GM13976 (cell line): ENCODE results near the gene SOX14.

Experiments used
- DNase-seq: peaks from one replicate; pipeline ENCODE4 v3.0.0; 2012; ENCODE audit warnings: low spot score
- CTCF ChIP-seq: IDR thresholded peaks from 2 replicates; pipeline ENCODE4 v1.5.1; 2012; ENCODE audit warnings: borderline replicate concordance, mild to moderate bottlenecking; ENCODE audit not compliant: insufficient read depth; ENCODE audit errors: extremely low read depth, missing control alignments, control extremely low read depth
- in situ Hi-C: fragments of 300-500 bp; cut with MboI; formaldehyde crosslinking; loops from one replicate; pipeline ENCODE4 v1.12.0; 2022; ENCODE audit warnings: low sequenced_read_pairs, mixed read lengths, inconsistent platforms; ENCODE audit not compliant: unreplicated experiment

Gene SOX14

GRCh38 chr3:137764563-137765309, 621 bp downstream of the SOX14 start:
- in situ Hi-C loops: no loop called here
- no peak for TF ChIP-seq CTCF
- DNase-seq: peak; percentile 17

GRCh38 chr3:137765310-137766033, 1.4 kb downstream of the SOX14 start:
- TF ChIP-seq CTCF: no peak
- in situ Hi-C loops: no loop called here
- peak; percentile 24 for DNase-seq

- in situ Hi-C loops: no loop called here
- no peak for TF ChIP-seq CTCF
- peak; percentile 14 for DNase-seq
Observed at GRCh38 chr3:137766041-137766875, 2.1 kb downstream of the SOX14 start.

- DNase-seq: peak; percentile 6
- in situ Hi-C loops: no loop called here
- TF ChIP-seq CTCF: no peak
Observed at GRCh38 chr3:137766876-137767537, 2.9 kb downstream of the SOX14 start.

- DNase-seq: peak; percentile 18
- no peak for TF ChIP-seq CTCF
- in situ Hi-C loops: no loop called here
Observed at GRCh38 chr3:137767538-137768360, 3.6 kb downstream of the SOX14 start.
